Activated CD4-positive, alpha-beta T cell treated with anti-CD3 and anti-CD28 coated beads for 24 hours (primary cell): Measurements from ENCODE around the gene BRD3OS.
"Not testable (repeated sequence)": the region's sequence is repeated elsewhere in the genome, so short reads cannot be mapped to it uniquely, and the experiment has no call there.

ENCODE experiments used
- DNase-seq, 2 donors: peaks; one replicate each; pipeline ENCODE4 v3.0.0-alpha.2; 2020; ENCODE audit warnings: low read depth in 2 of 2

BRD3OS gene

GRCh38 chr9:133988771-133989170 is 36.5 kb upstream of the BRD3OS start:
- not testable (repeated sequence) for DNase-seq

GRCh38 chr9:133989625-133990365 is 35.5 kb upstream of the BRD3OS start:
- DNase-seq, result no peak

GRCh38 chr9:133990366-133991213 is 34.7 kb upstream of the BRD3OS start:
- no peak for DNase-seq

- no peak for DNase-seq
Measured at GRCh38 chr9:133991214-133991921, 33.9 kb upstream of the BRD3OS start.

GRCh38 chr9:133991964-133992779 is 33.1 kb upstream of the BRD3OS start, which contains the start of gene VAV2:
Gene VAV2 (minus strand): TSS chr9:133992324. CDS start chr9:133992278, 46 bp downstream.
- DNase-seq, result peak; percentile 19 to 38

- DNase-seq, result peak; percentile 61 to 68
Measured at GRCh38 chr9:133992780-133993634, 32.3 kb upstream of the BRD3OS start.

- no peak for DNase-seq
Measured at GRCh38 chr9:133993635-133994253, 31.5 kb upstream of the BRD3OS start.

- DNase-seq, result peak; percentile 70 to 72
Measured at GRCh38 chr9:133994353-133995011, 30.8 kb upstream of the BRD3OS start.

- DNase-seq, result no peak
Measured at GRCh38 chr9:133995012-133995896, 30.0 kb upstream of the BRD3OS start.

- no peak for DNase-seq
Measured at GRCh38 chr9:133996531-133997520, 28.5 kb upstream of the BRD3OS start.

GRCh38 chr9:133997584-133997983 is 27.7 kb upstream of the BRD3OS start:
- no peak for DNase-seq

GRCh38 chr9:133998915-133999595 is 26.2 kb upstream of the BRD3OS start:
- DNase-seq, result no peak

GRCh38 chr9:133999851-134000265 is 25.4 kb upstream of the BRD3OS start:
- DNase-seq, result no peak

- DNase-seq, result no peak
Measured at GRCh38 chr9:134002796-134003195, 22.5 kb upstream of the BRD3OS start.

- no peak for DNase-seq
Measured at GRCh38 chr9:134003237-134003636, 22.0 kb upstream of the BRD3OS start.

- no peak for DNase-seq
Measured at GRCh38 chr9:134004131-134004873, 21.0 kb upstream of the BRD3OS start.
